ENCODE measurements around the gene ACE2. TPM values are rescaled to one million over a fixed set of nuclear protein-coding genes. Genes with fewer than 3 reads are reported as not detected.

The ACE2 gene
- total RNA-seq, 1 experiment from 2014 or later: not detected

GRCh38 chrX:15574017-15574416, 26.7 kb downstream of the ACE2 start:
- no peak for DNase-seq (ENCODE audit: low read depth)

- DNase-seq (ENCODE audit: low read depth): no peak
These were observed 30.6 kb downstream of the ACE2 start for GRCh38 chrX:15570145-15570544.

- no peak for DNase-seq (ENCODE audit: low read depth)
These were observed 32.7 kb downstream of the ACE2 start for GRCh38 chrX:15567886-15568616.

- DNase-seq (ENCODE audit: low read depth): no peak
These were observed 33.5 kb downstream of the ACE2 start for GRCh38 chrX:15567267-15567666.

GRCh38 chrX:15566244-15566643, 34.5 kb downstream of the ACE2 start:
- DNase-seq (ENCODE audit: low read depth): no peak

- DNase-seq (ENCODE audit: low read depth): peak; percentile 59
These were observed 35.7 kb downstream of the ACE2 start for GRCh38 chrX:15564981-15565579.

- DNase-seq (ENCODE audit: low read depth): no peak
These were observed 37.7 kb downstream of the ACE2 start for GRCh38 chrX:15563056-15563455.

- no peak for DNase-seq (ENCODE audit: low read depth)
These were observed 39.8 kb downstream of the ACE2 start for GRCh38 chrX:15560924-15561323.

- DNase-seq (ENCODE audit: low read depth): no peak
These were observed 41.5 kb downstream of the ACE2 start for GRCh38 chrX:15559227-15559626.

GRCh38 chrX:15549189-15550012, 51.4 kb downstream of the ACE2 start:
- no peak for DNase-seq (ENCODE audit: low read depth)

GRCh38 chrX:15547356-15547755, 53.4 kb downstream of the ACE2 start:
- DNase-seq (ENCODE audit: low read depth): no peak

- no peak for DNase-seq (ENCODE audit: low read depth)
These were observed 54.0 kb downstream of the ACE2 start for GRCh38 chrX:15546745-15547144.

- peak; percentile 3 for DNase-seq (ENCODE audit: low read depth)
These were observed 70.4 kb downstream of the ACE2 start for GRCh38 chrX:15530318-15530717.

- no peak for DNase-seq (ENCODE audit: low read depth)
These were observed 71.6 kb downstream of the ACE2 start for GRCh38 chrX:15529165-15529564.

GRCh38 chrX:15525664-15526416, 74.9 kb downstream of the ACE2 start:
- DNase-seq (ENCODE audit: low read depth): no peak

- peak; percentile 28 for DNase-seq (ENCODE audit: low read depth)
These were observed 76.3 kb downstream of the ACE2 start for GRCh38 chrX:15524417-15524816.

- no peak for DNase-seq (ENCODE audit: low read depth)
These were observed 77.7 kb downstream of the ACE2 start for GRCh38 chrX:15523088-15523487.

- no peak for DNase-seq (ENCODE audit: low read depth)
These were observed 78.3 kb downstream of the ACE2 start for GRCh38 chrX:15522464-15522863.

- DNase-seq (ENCODE audit: low read depth): no peak
These were observed 84.8 kb downstream of the ACE2 start for GRCh38 chrX:15515931-15516330.

GRCh38 chrX:15514279-15514678, 86.5 kb downstream of the ACE2 start:
- no peak for DNase-seq (ENCODE audit: low read depth)

GRCh38 chrX:15512401-15512965, 88.3 kb downstream of the ACE2 start:
- no peak for DNase-seq (ENCODE audit: low read depth)

GRCh38 chrX:15511563-15511962, 89.2 kb downstream of the ACE2 start:
- DNase-seq (ENCODE audit: low read depth): no peak
